Right lobe of liver (tissue), 4 donors: ENCODE results near the gene TSGA10.

ENCODE experiments used
- CTCF ChIP-seq, 4 donors: fragments of 200-600 bp in 3 of 4; fragments of 450-650 bp in 1 of 4; IDR thresholded peaks; one replicate each; pipeline versions ENCODE4 v1.5.1 to v1.8.0; 2016 to 2022; ENCODE audit warnings: antibody characterized with exemption in 4 of 4, mild to moderate bottlenecking in 2 of 4
- POLR2A ChIP-seq: fragments of 450-650 bp; IDR thresholded peaks from one replicate; pipeline ENCODE4 v1.6.1; 2017; ENCODE audit warnings: antibody characterized with exemption, mild to moderate bottlenecking
- donor health status: DM: no; HTN: no; CAD: no.
- donor health status: DM: no; HTN: no; CAD: no.
- donor health status: DM: no; HTN: yes; CAD: no.

DNA sequence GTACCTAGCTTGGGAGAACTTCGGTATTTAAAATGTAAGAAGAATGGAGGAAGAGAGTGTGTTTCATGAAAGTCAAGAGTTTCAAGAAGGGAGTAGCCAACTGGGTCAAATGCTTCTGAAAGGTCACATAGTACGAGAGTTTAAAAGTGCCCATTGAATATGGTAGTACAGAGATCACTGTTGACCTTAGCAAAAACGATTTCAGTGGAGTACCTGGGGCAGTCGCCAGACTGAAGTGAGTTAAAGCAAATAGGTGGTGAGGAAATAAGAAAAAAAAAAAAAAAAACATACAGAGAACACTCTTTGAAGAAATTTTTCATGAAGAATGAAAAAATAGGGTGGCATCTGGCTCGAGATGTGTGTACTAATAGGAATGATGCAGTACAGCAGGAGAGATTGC, 11.5 kb upstream of the TSGA10 start:
- TF ChIP-seq CTCF (IDR thresholded peaks at IDR 0.05) = no peak
- TF ChIP-seq POLR2A = no peak
